DND-41 (cell line): Measurements from ENCODE around the gene ZCCHC14.

Experiments
- EZH2 ChIP-seq: IDR thresholded peaks from 3 replicates; pipeline ENCODE4 v1.6.1; 2012; ENCODE audit warnings: borderline replicate concordance, low read depth, mild to moderate bottlenecking, moderate library complexity, low read length, inconsistent platforms; ENCODE audit not compliant: severe bottlenecking
- TF ChIP-seq, protein P1 (sequence below): IDR thresholded peaks from 2 replicates; pipeline ENCODE4 v1.5.1; 2012; ENCODE audit warnings: borderline replicate concordance, low read length, moderate library complexity, mild to moderate bottlenecking; ENCODE audit not compliant: poor library complexity, severe bottlenecking; ENCODE audit errors: extremely low read depth

DNA sequence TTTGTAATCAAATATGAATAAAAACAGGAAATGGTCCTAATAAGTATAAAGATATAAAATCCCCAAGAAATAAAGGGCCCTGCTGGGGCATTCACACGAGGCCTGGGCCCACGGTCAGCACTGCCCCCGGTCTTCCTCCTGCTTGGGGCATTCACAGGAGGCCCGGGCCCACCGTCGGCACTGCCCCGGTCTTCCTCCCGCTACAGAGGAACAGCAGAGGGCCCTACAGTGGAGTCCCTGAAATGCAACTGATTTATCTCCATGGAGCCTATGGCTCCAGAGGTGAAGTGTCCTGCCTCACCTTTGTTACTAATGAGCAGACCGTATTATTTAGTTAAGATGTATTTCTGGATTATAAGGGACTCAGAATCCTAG, 54.2 kb downstream of the ZCCHC14 start:
- TF ChIP-seq, protein P1, sequence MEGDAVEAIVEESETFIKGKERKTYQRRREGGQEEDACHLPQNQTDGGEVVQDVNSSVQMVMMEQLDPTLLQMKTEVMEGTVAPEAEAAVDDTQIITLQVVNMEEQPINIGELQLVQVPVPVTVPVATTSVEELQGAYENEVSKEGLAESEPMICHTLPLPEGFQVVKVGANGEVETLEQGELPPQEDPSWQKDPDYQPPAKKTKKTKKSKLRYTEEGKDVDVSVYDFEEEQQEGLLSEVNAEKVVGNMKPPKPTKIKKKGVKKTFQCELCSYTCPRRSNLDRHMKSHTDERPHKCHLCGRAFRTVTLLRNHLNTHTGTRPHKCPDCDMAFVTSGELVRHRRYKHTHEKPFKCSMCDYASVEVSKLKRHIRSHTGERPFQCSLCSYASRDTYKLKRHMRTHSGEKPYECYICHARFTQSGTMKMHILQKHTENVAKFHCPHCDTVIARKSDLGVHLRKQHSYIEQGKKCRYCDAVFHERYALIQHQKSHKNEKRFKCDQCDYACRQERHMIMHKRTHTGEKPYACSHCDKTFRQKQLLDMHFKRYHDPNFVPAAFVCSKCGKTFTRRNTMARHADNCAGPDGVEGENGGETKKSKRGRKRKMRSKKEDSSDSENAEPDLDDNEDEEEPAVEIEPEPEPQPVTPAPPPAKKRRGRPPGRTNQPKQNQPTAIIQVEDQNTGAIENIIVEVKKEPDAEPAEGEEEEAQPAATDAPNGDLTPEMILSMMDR: no peak
- no peak for TF ChIP-seq EZH2
